ENCODE results near the gene FCER1G. TPM values are rescaled to one million over a fixed set of nuclear protein-coding genes. Genes with fewer than 3 reads are reported as not detected.

Gene FCER1G
- total RNA-seq, 2 experiments from 2014 or later, result 0.99 to 2.0 TPM

- no peak for DNase-seq
- Mint-ChIP-seq H3K27ac (peak overlapping the region; percentile 97), H3K36me3 (peaks cover 26% of the 10 kb centered on the region), H3K9me3 (no peaks in the 10 kb centered on the region), H3K4me3 (peak overlapping the region; percentile 100), H3K27me3 (no peaks in the 10 kb centered on the region), H3K4me1 (ENCODE audit: low read depth) (peaks cover 46% of the 10 kb centered on the region)
- CTCF ChIA-PET, result interaction anchor here (0.8 to 2.9 kb wide), 5 partner anchors 10 to 206 kb away, joined by 3 to 19 read pairs (median 7); partner anchors contain the start of genes PPOX and TOMM40L
- POLR2A ChIA-PET, result interaction anchor here (1.1 to 3.7 kb wide), 4 partner anchors 9 to 29 kb away, joined by 4 to 41 read pairs (median 6); partner anchors contain the start of genes PPOX and UFC1
- intact Hi-C loops (cut with micrococcal nuclease), result no loop called here
Measured at GRCh38 chr1:161175771-161176453, 39.2 kb upstream of the FCER1G start.

DNA sequence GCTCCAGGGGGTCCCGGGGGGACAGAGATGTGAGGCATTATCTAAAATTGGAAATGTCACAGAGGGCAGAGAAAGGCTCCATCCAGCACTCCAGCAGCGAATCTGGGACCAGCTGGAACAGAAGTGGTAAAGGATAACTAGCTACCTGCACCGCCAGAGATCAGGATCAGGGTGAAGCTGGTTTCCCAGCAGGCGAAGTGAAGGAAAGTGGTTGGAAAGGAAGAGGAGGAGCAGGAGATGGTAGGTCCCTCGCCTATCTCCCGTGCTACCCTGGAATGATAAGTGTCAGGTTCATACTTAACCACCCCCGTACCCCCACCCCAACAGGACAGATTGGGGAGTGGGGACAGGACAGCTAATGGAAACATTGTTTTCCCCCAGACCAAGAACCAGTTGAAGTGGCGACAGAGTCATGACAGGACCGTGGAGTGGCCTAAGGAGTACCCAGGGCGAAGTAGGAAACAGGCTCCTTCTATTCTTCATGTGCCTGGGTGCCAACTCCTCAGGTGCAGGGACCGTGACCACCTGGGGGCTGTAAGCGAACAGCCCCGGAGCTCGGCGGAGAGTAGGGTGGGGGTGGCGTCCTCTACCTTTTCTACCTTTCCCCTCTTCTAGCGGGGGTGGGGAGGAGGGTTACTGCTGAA, 38.5 kb upstream of the FCER1G start:
- Mint-ChIP-seq H3K9me3 (no peaks in the 10 kb centered on the region), H3K4me1 (ENCODE audit: low read depth) (peaks cover 51% of the 10 kb centered on the region), H3K27ac (peak overlapping the region; percentile 97), H3K4me3 (peak overlapping the region; percentile 100), H3K36me3 (peaks cover 21% of the 10 kb centered on the region), H3K27me3 (no peaks in the 10 kb centered on the region)
- intact Hi-C loops (cut with micrococcal nuclease), result no loop called here
- CTCF ChIA-PET, result interaction anchor here (0.8 to 2.9 kb wide), 6 partner anchors 11 to 205 kb away, joined by 3 to 19 read pairs (median 6); partner anchors contain the start of genes PPOX, TOMM40L and UFC1
- POLR2A ChIA-PET, result interaction anchor here (0.8 to 3.7 kb wide), 5 partner anchors 10 to 28 kb away, joined by 3 to 41 read pairs (median 5); partner anchors contain the start of genes NDUFS2, PPOX and UFC1
- no peak for DNase-seq

DNA sequence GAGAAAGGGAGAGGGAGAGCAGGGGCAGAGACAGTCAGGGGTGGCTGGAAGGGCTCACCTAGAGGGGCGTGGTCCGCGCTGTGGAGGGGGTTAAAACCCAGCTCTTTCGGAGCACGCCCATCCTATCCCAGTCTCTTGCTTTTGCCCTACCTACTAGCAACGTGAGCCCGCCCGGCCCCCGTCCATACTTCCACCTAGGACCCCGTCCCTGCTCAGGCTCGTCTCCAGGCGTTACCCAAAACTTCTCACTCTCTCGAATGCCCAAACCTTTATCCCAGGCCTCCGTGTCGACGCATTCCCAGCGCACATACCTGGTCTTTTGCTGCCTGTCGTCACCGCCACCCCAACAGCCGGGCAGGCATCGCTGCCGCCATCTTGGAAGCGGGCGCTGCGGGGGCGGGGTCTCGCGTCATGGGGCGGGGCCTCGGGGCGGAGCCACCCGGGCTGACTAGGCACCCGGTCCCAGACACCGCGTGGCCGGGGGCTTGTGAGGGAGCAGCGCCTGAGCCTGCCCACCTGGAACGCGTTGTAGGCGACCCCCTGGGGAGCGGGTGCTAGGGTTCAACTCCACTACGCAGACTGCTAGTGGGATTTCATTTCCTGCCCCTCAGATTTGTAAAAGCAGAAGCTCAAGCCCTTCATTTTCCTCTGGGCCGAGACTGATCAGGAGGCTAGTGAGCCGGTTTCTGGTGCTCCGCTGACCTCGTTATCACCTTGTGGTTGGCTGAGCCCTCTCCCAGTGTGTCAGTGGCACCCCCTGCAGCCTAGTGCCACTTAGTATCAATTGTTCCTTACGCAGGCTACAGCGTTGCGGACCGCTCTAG, 37.8 kb upstream of the FCER1G start, which contains the start of gene B4GALT3:
B4GALT3 (minus strand) TSS at position 396 of the 824 bp plus-strand sequence. CDS start 1,447 bp downstream, outside the sequence.
- Mint-ChIP-seq H3K36me3 (peaks cover 17% of the 10 kb centered on the region), H3K9me3 (no peaks in the 10 kb centered on the region), H3K27me3 (no peaks in the 10 kb centered on the region), H3K4me3 (peak within 1 kb of the TSS; percentile 100), H3K4me1 (ENCODE audit: low read depth) (peaks cover 58% of the 10 kb centered on the region), H3K27ac (peak within 1 kb of the TSS; percentile 97)
- peak; percentile 97 for DNase-seq
- intact Hi-C loops (cut with micrococcal nuclease), result no loop called here
- ChIA-PET CTCF (interaction anchor here (1.0 to 2.9 kb wide), 5 partner anchors 12 to 49 kb away, joined by 3 to 19 read pairs (median 7); partner anchors contain the start of genes PPOX, TOMM40L and UFC1), POLR2A (interaction anchor here (0.6 to 3.7 kb wide), 6 partner anchors 11 to 48 kb away, joined by 3 to 41 read pairs (median 5); partner anchors contain the start of genes NDUFS2, PPOX and UFC1)

DNA sequence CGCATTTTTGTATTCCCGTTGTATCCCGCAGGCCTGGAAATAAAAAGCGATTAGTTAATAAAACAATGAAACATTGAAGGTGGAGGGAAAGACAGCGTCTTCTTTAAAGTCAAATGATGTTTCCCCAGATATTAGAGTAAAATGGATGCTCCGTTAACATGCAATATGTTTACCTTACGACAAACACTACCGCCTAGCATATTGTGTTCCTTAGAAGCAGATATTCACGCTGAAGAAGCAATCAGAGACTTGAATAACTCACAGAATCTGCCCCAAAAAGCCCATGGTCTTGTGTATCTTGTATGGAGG, 37.2 kb upstream of the FCER1G start:
- POLR2A ChIA-PET, result interaction anchor here (0.6 to 3.7 kb wide), 3 partner anchors 11 to 48 kb away, joined by 5 to 41 read pairs (median 7); partner anchors contain the start of genes PPOX and UFC1
- Mint-ChIP-seq H3K4me3 (peak overlapping the region; percentile 100), H3K27ac (peak overlapping the region; percentile 97)

DNA sequence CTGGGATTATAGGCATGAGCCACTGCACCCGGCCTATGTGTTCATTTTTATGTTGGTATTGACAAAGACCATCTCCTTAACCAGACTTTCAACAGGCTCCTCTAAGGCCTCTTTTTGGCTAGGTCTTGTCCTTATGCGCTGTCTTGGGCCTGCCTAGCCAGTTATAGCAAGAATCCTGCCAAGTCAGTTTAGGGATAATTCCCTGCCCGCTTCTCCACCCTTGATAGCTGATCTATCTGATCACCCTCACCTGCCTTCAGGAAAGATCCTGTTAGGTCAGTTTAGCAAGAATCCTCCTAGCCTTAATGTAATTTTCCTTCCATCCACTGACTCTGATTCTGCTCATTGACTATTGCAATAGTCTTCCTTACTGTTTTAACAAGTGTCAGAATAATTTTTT, 35.4 kb upstream of the FCER1G start:
- Mint-ChIP-seq H3K36me3 (peaks cover 7% of the 10 kb centered on the region), H3K27me3 (no peaks in the 10 kb centered on the region), H3K4me1 (ENCODE audit: low read depth) (peaks cover 73% of the 10 kb centered on the region), H3K9me3 (no peaks in the 10 kb centered on the region), H3K4me3 (no peak overlapping the region), H3K27ac (no peak overlapping the region)
- POLR2A ChIA-PET, result no interaction called here
- intact Hi-C loops (cut with micrococcal nuclease), result loop anchor here (5.0 kb wide), 1 partner anchor 203 kb away; no protein-coding TSS in a partner anchor
- DNase-seq, result no peak
- CTCF ChIA-PET, result interaction anchor here (0.9 to 5.3 kb wide), 4 partner anchors 14 to 46 kb away, joined by 3 to 45 read pairs (median 23); partner anchors contain the start of genes PPOX and TOMM40L

More for the DNA sequence above, 37.2 kb upstream of the FCER1G start:
- DNase-seq, result no peak
- intact Hi-C loops (cut with micrococcal nuclease), result no loop called here
- CTCF ChIA-PET, result interaction anchor here (2.0 to 2.1 kb wide), 2 partner anchors 12 to 48 kb away, joined by 16 to 19 read pairs; partner anchors contain the start of genes PPOX and TOMM40L
- H3K36me3 Mint-ChIP-seq, result peaks cover 17% of the 10 kb centered on the region
- H3K9me3 Mint-ChIP-seq, result no peaks in the 10 kb centered on the region
- H3K4me1 Mint-ChIP-seq (ENCODE audit: low read depth), result peaks cover 63% of the 10 kb centered on the region
- no peaks in the 10 kb centered on the region for H3K27me3 Mint-ChIP-seq

- peak overlapping the region; percentile 81 for H3K27ac Mint-ChIP-seq
- peaks cover 71% of the 10 kb centered on the region for H3K4me1 Mint-ChIP-seq (ENCODE audit: low read depth)
- intact Hi-C loops (cut with micrococcal nuclease), result loop anchor here (5.0 kb wide), 1 partner anchor 202 kb away; no protein-coding TSS in a partner anchor
- no peak overlapping the region for H3K4me3 Mint-ChIP-seq
- ChIA-PET POLR2A (interaction anchor here (1.7 kb wide), 1 partner anchor 45 kb away, joined by 4 read pairs; the partner anchor contains the start of gene TOMM40L), CTCF (interaction anchor here (0.9 to 5.3 kb wide), 6 partner anchors 11 to 45 kb away, joined by 3 to 45 read pairs (median 19); partner anchors contain the start of genes PPOX and TOMM40L)
- H3K27me3 Mint-ChIP-seq, result no peaks in the 10 kb centered on the region
- H3K9me3 Mint-ChIP-seq, result no peaks in the 10 kb centered on the region
- peaks cover 2% of the 10 kb centered on the region for H3K36me3 Mint-ChIP-seq
- no peak for DNase-seq
Measured at GRCh38 chr1:161180639-161181038, 34.5 kb upstream of the FCER1G start.

GRCh38 chr1:161182214-161182613, 32.9 kb upstream of the FCER1G start:
- H3K27ac Mint-ChIP-seq, result peak overlapping the region; percentile 95
- intact Hi-C loops (cut with micrococcal nuclease), result loop anchor here (5.0 kb wide), 1 partner anchor 200 kb away; no protein-coding TSS in a partner anchor
- peak overlapping the region; percentile 3 for H3K4me3 Mint-ChIP-seq
- H3K9me3 Mint-ChIP-seq, result no peaks in the 10 kb centered on the region
- peaks cover under 1% of the 10 kb centered on the region for H3K36me3 Mint-ChIP-seq
- H3K4me1 Mint-ChIP-seq (ENCODE audit: low read depth), result peaks cover 76% of the 10 kb centered on the region
- H3K27me3 Mint-ChIP-seq, result no peaks in the 10 kb centered on the region
- POLR2A ChIA-PET, result interaction anchor here (0.7 to 1.7 kb wide), 5 partner anchors 9 to 64 kb away, joined by 3 to 14 read pairs (median 4); partner anchors contain the start of genes NDUFS2, NIT1, PFDN2 and PPOX
- peak; percentile 80 for DNase-seq
- CTCF ChIA-PET, result interaction anchor here (0.6 to 5.3 kb wide), 18 partner anchors 9 to 258 kb away, joined by 3 to 45 read pairs (median 4); partner anchors contain the start of genes ADAMTS4, PPOX, TOMM40L and UFC1

DNA sequence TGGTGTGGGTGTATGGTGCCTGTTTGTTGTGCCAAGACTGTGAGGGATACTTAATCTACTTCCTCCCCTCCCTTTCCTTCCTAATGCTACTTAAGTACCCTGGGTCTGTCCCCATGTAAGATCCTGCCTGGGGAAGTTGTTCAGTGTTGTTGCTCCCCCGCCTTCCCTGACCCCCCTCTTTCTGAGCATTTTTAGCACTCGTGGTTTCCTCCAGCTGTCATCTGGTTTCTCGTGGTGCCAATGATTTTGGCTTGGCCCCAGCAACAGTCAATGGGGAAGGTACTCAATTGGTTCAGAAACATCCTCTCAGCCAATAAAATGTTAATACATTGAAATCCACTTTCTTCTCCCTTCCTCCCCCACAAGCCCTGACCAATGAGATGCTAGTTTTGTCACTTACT, 29.8 kb upstream of the FCER1G start:
- H3K27ac Mint-ChIP-seq, result peak overlapping the region; percentile 95
- POLR2A ChIA-PET, result interaction anchor here (1.6 kb wide), 1 partner anchor 17 kb away, joined by 9 read pairs; the partner anchor contains the start of gene NDUFS2
- no peaks in the 10 kb centered on the region for H3K9me3 Mint-ChIP-seq
- peak overlapping the region; percentile 49 for H3K4me3 Mint-ChIP-seq
- CTCF ChIA-PET, result interaction anchor here (0.6 to 3.6 kb wide), 6 partner anchors 14 to 202 kb away, joined by 3 to 17 read pairs (median 4); partner anchors contain the start of genes PPOX and TOMM40L
- H3K4me1 Mint-ChIP-seq (ENCODE audit: low read depth), result peaks cover 81% of the 10 kb centered on the region
- peak; percentile 89 for DNase-seq
- no peaks in the 10 kb centered on the region for H3K36me3 Mint-ChIP-seq
- no peaks in the 10 kb centered on the region for H3K27me3 Mint-ChIP-seq
- intact Hi-C loops (cut with micrococcal nuclease), result loop anchor here (1.0 to 2.0 kb wide), 4 partner anchors 17 to 206 kb away; partner anchors contain the start of genes NDUFS2 and PPOX

GRCh38 chr1:161185732-161186311, 29.3 kb upstream of the FCER1G start:
- Mint-ChIP-seq H3K4me3 (peak overlapping the region; percentile 49), H3K4me1 (ENCODE audit: low read depth) (peaks cover 76% of the 10 kb centered on the region), H3K36me3 (no peaks in the 10 kb centered on the region), H3K27me3 (no peaks in the 10 kb centered on the region), H3K9me3 (no peaks in the 10 kb centered on the region), H3K27ac (peak overlapping the region; percentile 95)
- ChIA-PET CTCF (interaction anchor here (0.6 to 3.6 kb wide), 8 partner anchors 14 to 202 kb away, joined by 3 to 17 read pairs (median 4); partner anchors contain the start of genes NDUFS2, PPOX and TOMM40L), POLR2A (interaction anchor here (1.6 kb wide), 1 partner anchor 17 kb away, joined by 9 read pairs; the partner anchor contains the start of gene NDUFS2)
- no peak for DNase-seq
- intact Hi-C loops (cut with micrococcal nuclease), result loop anchor here (1.0 to 2.0 kb wide), 4 partner anchors 16 to 205 kb away; partner anchors contain the start of genes NDUFS2 and PPOX

GRCh38 chr1:161187311-161187710, 27.8 kb upstream of the FCER1G start:
- intact Hi-C loops (cut with micrococcal nuclease), result no loop called here
- no peaks in the 10 kb centered on the region for H3K9me3 Mint-ChIP-seq
- DNase-seq, result no peak
- H3K4me1 Mint-ChIP-seq (ENCODE audit: low read depth), result peaks cover 67% of the 10 kb centered on the region
- ChIA-PET POLR2A (no interaction called here), CTCF (interaction anchor here (1.8 to 3.6 kb wide), 2 partner anchors 38 to 195 kb away, joined by 7 to 17 read pairs; partner anchors contain the start of gene TOMM40L)
- H3K27me3 Mint-ChIP-seq, result no peaks in the 10 kb centered on the region
- peak overlapping the region; percentile 95 for H3K27ac Mint-ChIP-seq
- H3K4me3 Mint-ChIP-seq, result no peak overlapping the region
- no peaks in the 10 kb centered on the region for H3K36me3 Mint-ChIP-seq

All from activated CD4-positive, alpha-beta memory T cell treated with anti-CD3 and anti-CD28 coated beads for 36 hours (primary cell).